ENCODE results near the gene CD200R1L.

The CD200R1L gene

GRCh38 chr3:112818289-112818688 is 28.4 kb downstream of the CD200R1L start:
- DNase-seq = peak; percentile 3

GRCh38 chr3:112817797-112818196 is 28.9 kb downstream of the CD200R1L start:
- DNase-seq = no peak

- no peak for DNase-seq
Measured at GRCh38 chr3:112817271-112817670, 29.4 kb downstream of the CD200R1L start.

GRCh38 chr3:112815981-112816380 is 30.7 kb downstream of the CD200R1L start:
- no peak for DNase-seq

- peak; percentile 14 for DNase-seq
Measured at GRCh38 chr3:112814266-112814665, 32.4 kb downstream of the CD200R1L start.

GRCh38 chr3:112813723-112814171 is 32.9 kb downstream of the CD200R1L start:
- DNase-seq = no peak

- no peak for DNase-seq
Measured at GRCh38 chr3:112813016-112813415, 33.6 kb downstream of the CD200R1L start.

- DNase-seq = no peak
Measured at GRCh38 chr3:112811917-112812660, 34.6 kb downstream of the CD200R1L start.

- DNase-seq = peak; percentile 23
Measured at GRCh38 chr3:112811131-112811884, 35.4 kb downstream of the CD200R1L start.

GRCh38 chr3:112810561-112810960 is 36.1 kb downstream of the CD200R1L start:
- DNase-seq = no peak

GRCh38 chr3:112808136-112808535 is 38.5 kb downstream of the CD200R1L start:
- no peak for DNase-seq

- DNase-seq = no peak
Measured at GRCh38 chr3:112807685-112808084, 39.0 kb downstream of the CD200R1L start.

GRCh38 chr3:112806903-112807302 is 39.8 kb downstream of the CD200R1L start:
- DNase-seq = no peak

- DNase-seq = no peak
Measured at GRCh38 chr3:112805126-112805525, 41.5 kb downstream of the CD200R1L start.

GRCh38 chr3:112804021-112804420 is 42.6 kb downstream of the CD200R1L start:
- no peak for DNase-seq

GRCh38 chr3:112803467-112803866 is 43.2 kb downstream of the CD200R1L start:
- no peak for DNase-seq

GRCh38 chr3:112802338-112802737 is 44.3 kb downstream of the CD200R1L start:
- no peak for DNase-seq

GRCh38 chr3:112799946-112800345 is 46.7 kb downstream of the CD200R1L start:
- DNase-seq = no peak

- DNase-seq = no peak
Measured at GRCh38 chr3:112794622-112795172, 52.0 kb downstream of the CD200R1L start.

GRCh38 chr3:112793326-112794081 is 53.2 kb downstream of the CD200R1L start:
- no peak for DNase-seq

GRCh38 chr3:112791736-112792135 is 54.9 kb downstream of the CD200R1L start:
- DNase-seq = no peak

GRCh38 chr3:112789787-112790186 is 56.9 kb downstream of the CD200R1L start:
- no peak for DNase-seq

All from amniotic stem cell (primary cell).